ENCODE data around the gene MSMO1.
A peak's percentile ranks its signal among the peaks of the same experiment; 100 is the strongest.

Gene MSMO1

GRCh38 chr4:165360985-165361670, 33.7 kb downstream of the MSMO1 start:
- DNase-seq: no peak

GRCh38 chr4:165361810-165362209, 34.3 kb downstream of the MSMO1 start:
- no peak for DNase-seq

GRCh38 chr4:165364452-165365080, 37.1 kb downstream of the MSMO1 start:
- no peak for DNase-seq

GRCh38 chr4:165367040-165367439, 39.6 kb downstream of the MSMO1 start:
- DNase-seq: no peak

- DNase-seq: no peak
These were observed 40.6 kb downstream of the MSMO1 start for GRCh38 chr4:165368114-165368513.

GRCh38 chr4:165368567-165368966, 41.1 kb downstream of the MSMO1 start:
- no peak for DNase-seq

GRCh38 chr4:165369522-165369921, 42.1 kb downstream of the MSMO1 start:
- no peak for DNase-seq

GRCh38 chr4:165370530-165370929, 43.1 kb downstream of the MSMO1 start:
- no peak for DNase-seq

GRCh38 chr4:165375465-165375864, 48.0 kb downstream of the MSMO1 start:
- DNase-seq: no peak

- DNase-seq: no peak
These were observed 50.9 kb downstream of the MSMO1 start for GRCh38 chr4:165378398-165378744.

GRCh38 chr4:165378745-165379677, 51.5 kb downstream of the MSMO1 start, which contains the start of gene CPE:
Gene CPE (plus strand): TSS chr4:165379008. CDS start chr4:165379222, 214 bp downstream.
- peak; percentile 28 for DNase-seq

GRCh38 chr4:165379678-165380064, 52.2 kb downstream of the MSMO1 start:
- DNase-seq: no peak

GRCh38 chr4:165380805-165381204, 53.3 kb downstream of the MSMO1 start:
- no peak for DNase-seq

- DNase-seq: no peak
These were observed 54.4 kb downstream of the MSMO1 start for GRCh38 chr4:165381821-165382373.

- DNase-seq: no peak
These were observed 55.2 kb downstream of the MSMO1 start for GRCh38 chr4:165382640-165383039.

- DNase-seq: no peak
These were observed 56.2 kb downstream of the MSMO1 start for GRCh38 chr4:165383591-165384073.

- DNase-seq: no peak
These were observed 56.7 kb downstream of the MSMO1 start for GRCh38 chr4:165384186-165384585.

- DNase-seq: no peak
These were observed 57.1 kb downstream of the MSMO1 start for GRCh38 chr4:165384598-165384997.

GRCh38 chr4:165385126-165385525, 57.7 kb downstream of the MSMO1 start:
- no peak for DNase-seq

- DNase-seq: no peak
These were observed 58.9 kb downstream of the MSMO1 start for GRCh38 chr4:165386328-165386727.

- no peak for DNase-seq
These were observed 61.3 kb downstream of the MSMO1 start for GRCh38 chr4:165388756-165389155.
